Measurements from ENCODE around the gene FAM222A. TPM values are rescaled to one million over a fixed set of nuclear protein-coding genes. Genes with fewer than 3 reads are reported as not detected.

FAM222A gene
- total RNA-seq, 1 experiment from 2014 or later, result 3.7 TPM

GRCh38 chr12:109678719-109679118 lies 34.9 kb upstream of the FAM222A start:
- ATAC-seq, result no peak
- Histone ChIP-seq H3K4me3 (replicated peaks in 1 of 2; ENCODE audit: low read depth in 1 of 2, low read length in 2 of 2) (no peak overlapping the region), H3K27ac (ENCODE audit: low read depth, low read length) (no peak overlapping the region), H3K79me2 (ENCODE audit: insufficient read depth, low read length) (no peaks in the 10 kb centered on the region), H3K36me3 (ENCODE audit: control insufficient read depth in 1 of 2, insufficient read depth in 2 of 2, low read length in 2 of 2) (no peaks in the 10 kb centered on the region), H3K9me2 (ENCODE audit: insufficient read depth) (no peaks in the 10 kb centered on the region), H3K27me3 (ENCODE audit: insufficient read depth, low read length) (peaks cover 3% of the 10 kb centered on the region; the same call in 1 of the 2 replicates), H3K4me2 (ENCODE audit: low read length) (no peak overlapping the region), H2AFZ (ENCODE audit: low read depth, low read length, poor library complexity, severe bottlenecking) (no peak overlapping the region), H3K4me1 (ENCODE audit: control insufficient read depth in 1 of 2, insufficient read depth in 2 of 2, low read length in 2 of 2) (no peaks in the 10 kb centered on the region), H4K20me1 (ENCODE audit: insufficient read depth) (no peaks in the 10 kb centered on the region), H3K9me3 (ENCODE audit: control insufficient read depth in 1 of 2, insufficient read depth in 1 of 2, low read depth in 1 of 2, low read length in 2 of 2) (no peaks in the 10 kb centered on the region), H3K9ac (ENCODE audit: low read length) (no peak overlapping the region)
- intact Hi-C loops (cut with micrococcal nuclease), result no loop called here
- ChIA-PET POLR2A (interaction anchor here (0.9 kb wide), 1 partner anchor 36 kb away, joined by 3 read pairs; no protein-coding TSS in a partner anchor), RAD21 (ENCODE audit: low non-redundant PET in 1 of 2, low total read pairs in 2 of 2, uncharacterized antibody in 2 of 2, unreplicated experiment in 2 of 2) (no interaction called here), CTCF (no interaction called here)
- TF ChIP-seq FOSL1 (IDR thresholded peaks at IDR 0.05; ENCODE audit: low read depth) (no peak), SIN3A (IDR thresholded peaks at IDR 0.05; ENCODE audit: low read depth) (no peak), ZBTB33 (IDR thresholded peaks at IDR 0.05; ENCODE audit: extremely low read depth, insufficient replicate concordance, low read length) (no peak), TCF7L2 (IDR thresholded peaks at IDR 0.05; ENCODE audit: borderline replicate concordance, extremely low read depth, insufficient read depth, insufficient read length) (no peak), YY1 (IDR thresholded peaks at IDR 0.05; ENCODE audit: extremely low read depth, insufficient replicate concordance, low read depth, low read length) (no peak), CEBPB (IDR thresholded peaks at IDR 0.05; ENCODE audit: low read depth) (no peak), EZH2 (IDR thresholded peaks at IDR 0.05) (no peak), JUND (IDR thresholded peaks at IDR 0.05) (no peak), CBX3 (IDR thresholded peaks at IDR 0.05; ENCODE audit: low read depth) (no peak), SP1 (IDR thresholded peaks at IDR 0.05; ENCODE audit: low read depth) (no peak), EGR1 (IDR thresholded peaks at IDR 0.05; ENCODE audit: low read depth) (no peak), MAX (IDR thresholded peaks at IDR 0.05) (no peak), ELF1 (IDR thresholded peaks at IDR 0.05; ENCODE audit: borderline replicate concordance, low read depth) (no peak), POLR2AphosphoS5 (IDR thresholded peaks at IDR 0.05; ENCODE audit: low read depth, low read length) (no peak), RAD21 (IDR thresholded peaks at IDR 0.05; ENCODE audit: low read depth) (no peak), ZNF274 (IDR thresholded peaks at IDR 0.05; ENCODE audit: low read depth, low read length) (no peak), REST (IDR thresholded peaks at IDR 0.05; ENCODE audit: low read depth) (no peak), SRF (IDR thresholded peaks at IDR 0.05; ENCODE audit: low read depth) (no peak)
- BruUV-seq (replicated peaks), result no TSS peak
- no peak for DNase-seq (ENCODE audit: low read depth, low spot score)
